SH-SY5Y (cell line): ENCODE results near the gene B3GALT6.

Experiments used
- GATA2 ChIP-seq: IDR thresholded peaks from 2 replicates; pipeline ENCODE4 v1.6.1; 2011; ENCODE audit warnings: mild to moderate bottlenecking, low read depth, low read length
- GATA3 ChIP-seq: IDR thresholded peaks from 2 replicates; pipeline ENCODE4 v1.6.1; 2011; ENCODE audit warnings: low read depth, mild to moderate bottlenecking, low read length, moderate library complexity

GRCh38 chr1:1259951-1260600 is 28.0 kb downstream of the B3GALT6 start:
- no peak for TF ChIP-seq GATA2
- TF ChIP-seq GATA3, result no peak
